ENCODE measurements around the gene NINL.
"Not testable (repeated sequence)": the region's sequence is repeated elsewhere in the genome, so short reads cannot be mapped to it uniquely, and the experiment has no call there.

Gene NINL

DNA sequence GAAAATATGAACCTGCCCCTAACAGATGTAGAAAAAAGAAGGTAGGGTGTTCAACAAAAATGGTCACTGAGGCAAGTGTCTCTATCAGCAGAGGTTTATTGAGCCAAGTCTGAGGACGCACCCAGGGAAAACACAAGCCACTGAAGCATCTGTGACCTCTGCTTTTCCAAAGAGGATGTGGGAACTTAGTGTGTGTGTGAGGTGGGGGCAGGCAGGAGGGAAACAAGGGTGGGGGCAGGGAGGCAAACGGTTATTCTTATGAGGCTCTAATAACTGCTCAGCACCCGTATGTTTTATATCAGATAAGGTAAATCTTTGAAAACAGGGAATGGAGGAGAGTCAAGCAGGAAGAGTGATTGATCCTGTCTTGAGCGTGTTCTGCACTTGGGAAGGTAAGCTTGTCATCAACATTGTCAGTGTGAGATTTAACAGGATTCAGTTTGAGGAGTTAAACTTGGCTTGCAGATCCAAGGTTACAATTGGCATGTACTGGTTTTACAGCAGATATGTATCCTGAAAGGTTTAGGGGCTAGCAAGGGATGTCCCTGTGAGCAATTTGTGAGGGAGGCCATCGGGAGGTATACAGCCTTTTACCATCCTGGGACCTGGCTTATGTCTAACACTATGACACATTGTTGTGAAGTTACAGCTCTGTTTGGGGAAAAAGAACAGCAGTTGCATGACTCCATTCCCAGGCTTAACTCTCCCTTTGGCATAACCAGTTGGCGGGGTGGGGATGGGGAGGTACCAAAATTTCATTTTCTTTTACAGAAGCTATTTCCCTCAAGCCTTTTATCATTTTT, 33.7 kb downstream of the NINL start:
- no peak for DNase-seq

- DNase-seq: not testable (repeated sequence)
Measured at GRCh38 chr20:25550645-25551337, 34.5 kb downstream of the NINL start.

GRCh38 chr20:25549843-25550477, 35.4 kb downstream of the NINL start:
- DNase-seq: no peak

DNA sequence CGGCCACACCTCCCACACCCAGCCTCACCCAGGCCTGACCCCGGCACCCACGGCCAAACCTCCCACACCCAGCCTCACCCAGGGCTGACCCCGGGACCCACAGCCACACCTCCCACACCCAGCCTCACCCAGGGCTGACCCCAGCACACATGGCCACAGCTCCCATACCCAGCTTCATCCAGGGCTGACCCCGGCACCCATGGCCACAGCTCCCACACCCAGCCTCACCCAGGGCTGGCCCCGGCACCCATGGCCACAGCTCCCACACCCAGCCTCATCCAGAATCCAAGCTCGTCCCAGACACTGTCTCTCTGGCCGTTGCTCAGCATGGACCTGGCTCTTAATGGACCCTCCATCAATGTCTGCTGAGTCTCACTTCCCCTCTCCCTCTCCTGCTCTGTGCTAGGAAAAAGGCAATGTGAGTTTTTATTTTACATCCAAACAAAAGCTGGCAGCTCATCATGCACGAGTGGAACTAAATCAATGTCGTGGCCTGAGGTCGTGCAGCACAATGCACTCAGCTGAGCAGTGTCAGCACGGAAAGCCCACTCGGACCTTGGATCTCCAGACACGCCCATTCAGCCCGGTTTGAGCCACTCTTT, 36.1 kb downstream of the NINL start:
- DNase-seq: no peak

DNA sequence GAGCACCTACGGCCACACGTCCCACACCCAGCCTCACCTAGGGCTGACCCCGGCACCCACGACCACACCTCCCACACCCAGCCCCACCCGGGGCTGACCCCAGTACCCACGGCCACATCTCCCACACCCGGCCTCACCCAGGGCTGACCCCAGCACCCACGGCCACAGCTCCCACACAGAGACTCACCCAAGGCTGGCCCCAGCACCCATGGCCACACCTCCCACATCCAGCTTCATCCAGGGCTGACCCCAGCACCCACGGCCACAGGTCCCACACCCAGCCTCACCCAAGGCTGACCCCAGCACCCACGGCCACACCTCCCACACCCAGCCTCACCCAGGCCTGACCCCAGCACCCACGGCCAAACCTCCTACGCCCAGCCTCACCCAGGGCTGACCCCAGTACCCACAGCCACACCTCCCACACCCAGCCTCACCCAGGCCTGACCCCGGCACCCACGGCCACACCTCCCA, 36.7 kb downstream of the NINL start:
- no peak for DNase-seq

DNA sequence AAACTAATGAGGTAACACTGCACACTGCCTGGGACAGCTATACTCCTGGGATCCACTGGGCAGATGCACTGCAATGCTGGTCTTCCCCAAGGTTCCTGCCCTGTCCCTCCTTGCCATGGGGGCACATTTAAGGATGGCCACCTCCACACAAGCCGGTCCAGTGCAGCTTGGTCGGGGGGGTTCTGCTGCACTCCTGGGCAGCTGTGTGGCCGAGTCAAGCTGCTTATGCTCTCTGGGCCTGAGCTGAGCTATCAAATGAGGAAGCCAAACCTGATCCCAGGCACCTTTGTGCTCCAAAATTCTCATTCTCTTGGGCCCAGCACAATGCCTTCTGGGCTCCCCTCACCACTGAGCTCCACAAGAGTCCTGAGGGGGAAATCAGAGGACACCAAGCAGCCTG, 37.3 kb downstream of the NINL start:
- no peak for DNase-seq

DNA sequence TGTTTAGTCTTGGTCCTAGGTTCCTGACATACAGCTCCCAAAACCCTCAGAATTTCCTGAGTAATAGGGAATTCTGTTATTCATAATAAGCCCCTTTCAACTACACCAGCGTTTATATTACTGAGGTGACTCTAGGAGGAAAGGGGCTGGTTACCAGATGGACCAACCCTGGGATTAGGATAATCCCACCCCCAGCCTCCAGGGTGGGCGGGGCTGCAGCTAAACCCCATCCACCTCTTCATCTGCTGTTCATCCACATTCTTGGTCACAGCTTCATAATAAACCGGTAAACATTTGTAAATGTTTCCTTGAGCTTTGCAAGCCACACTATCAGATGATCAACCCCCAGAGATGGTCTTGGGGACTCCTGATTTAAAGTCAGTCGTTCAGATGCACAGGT, 38.3 kb downstream of the NINL start:
- DNase-seq: no peak

DNA sequence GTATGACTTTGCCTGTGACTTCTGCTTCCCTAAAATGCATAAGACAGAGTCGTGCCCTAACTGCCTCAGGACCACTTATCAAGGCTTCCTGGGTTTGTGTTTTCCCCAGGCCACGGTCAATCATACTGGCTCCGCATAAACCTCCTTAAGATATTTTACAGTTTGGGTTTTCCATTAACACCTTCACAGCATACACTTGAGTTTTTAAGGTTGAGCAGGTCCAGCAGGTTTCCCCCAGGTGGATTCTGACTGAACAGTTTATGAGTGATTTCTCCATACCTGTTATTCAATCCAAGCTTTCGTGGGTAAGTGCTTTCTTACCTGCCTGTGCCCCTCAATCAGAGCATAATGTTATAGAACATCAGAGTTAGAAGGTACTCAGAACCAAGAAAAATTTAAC, 39.3 kb downstream of the NINL start:
- no peak for DNase-seq

DNA sequence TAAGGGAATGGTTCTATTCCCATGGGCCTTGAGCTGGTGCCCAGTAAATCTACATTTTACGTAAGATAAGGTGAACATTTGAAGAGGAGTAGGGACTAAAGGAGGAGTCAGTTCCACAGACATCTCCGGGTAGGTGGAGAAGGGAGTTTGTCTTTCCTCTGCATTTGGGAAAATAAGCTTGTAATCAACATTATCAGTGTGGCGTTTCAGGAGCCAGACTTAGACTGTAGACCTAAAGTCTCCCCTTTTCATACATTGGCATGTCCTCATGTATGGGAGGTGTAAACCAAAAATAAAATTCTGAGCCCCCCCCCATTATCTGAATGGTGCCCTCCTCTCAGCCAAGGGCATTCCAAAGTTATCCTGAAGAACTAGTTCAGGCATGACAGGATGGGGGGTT, 40.2 kb downstream of the NINL start:
- no peak for DNase-seq

- DNase-seq: no peak
Measured at GRCh38 chr20:25544734-25545133, 40.6 kb downstream of the NINL start.

- DNase-seq: no peak
Measured at GRCh38 chr20:25544311-25544710, 41.0 kb downstream of the NINL start.

DNA sequence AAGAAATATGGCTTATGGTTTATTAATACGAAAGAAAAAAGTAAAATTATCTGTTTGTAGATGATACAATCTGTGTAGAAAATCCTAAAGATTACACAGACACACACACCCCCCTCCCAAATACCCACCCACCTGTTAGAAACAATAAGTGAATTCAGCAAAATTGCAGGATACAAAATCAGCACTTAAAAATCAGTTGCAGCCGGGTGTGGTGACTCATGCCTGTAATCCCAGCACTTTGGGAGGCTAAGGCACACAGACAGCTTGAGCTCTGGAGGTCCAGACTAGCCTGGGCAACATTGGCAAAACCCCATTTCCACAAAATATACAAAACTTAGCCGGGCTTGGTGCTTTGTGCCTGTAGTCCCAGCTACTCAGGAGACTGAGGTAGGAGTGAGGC, 42.3 kb downstream of the NINL start:
- DNase-seq: no peak

GRCh38 chr20:25541676-25542075, 43.7 kb downstream of the NINL start:
- DNase-seq: no peak

DNA sequence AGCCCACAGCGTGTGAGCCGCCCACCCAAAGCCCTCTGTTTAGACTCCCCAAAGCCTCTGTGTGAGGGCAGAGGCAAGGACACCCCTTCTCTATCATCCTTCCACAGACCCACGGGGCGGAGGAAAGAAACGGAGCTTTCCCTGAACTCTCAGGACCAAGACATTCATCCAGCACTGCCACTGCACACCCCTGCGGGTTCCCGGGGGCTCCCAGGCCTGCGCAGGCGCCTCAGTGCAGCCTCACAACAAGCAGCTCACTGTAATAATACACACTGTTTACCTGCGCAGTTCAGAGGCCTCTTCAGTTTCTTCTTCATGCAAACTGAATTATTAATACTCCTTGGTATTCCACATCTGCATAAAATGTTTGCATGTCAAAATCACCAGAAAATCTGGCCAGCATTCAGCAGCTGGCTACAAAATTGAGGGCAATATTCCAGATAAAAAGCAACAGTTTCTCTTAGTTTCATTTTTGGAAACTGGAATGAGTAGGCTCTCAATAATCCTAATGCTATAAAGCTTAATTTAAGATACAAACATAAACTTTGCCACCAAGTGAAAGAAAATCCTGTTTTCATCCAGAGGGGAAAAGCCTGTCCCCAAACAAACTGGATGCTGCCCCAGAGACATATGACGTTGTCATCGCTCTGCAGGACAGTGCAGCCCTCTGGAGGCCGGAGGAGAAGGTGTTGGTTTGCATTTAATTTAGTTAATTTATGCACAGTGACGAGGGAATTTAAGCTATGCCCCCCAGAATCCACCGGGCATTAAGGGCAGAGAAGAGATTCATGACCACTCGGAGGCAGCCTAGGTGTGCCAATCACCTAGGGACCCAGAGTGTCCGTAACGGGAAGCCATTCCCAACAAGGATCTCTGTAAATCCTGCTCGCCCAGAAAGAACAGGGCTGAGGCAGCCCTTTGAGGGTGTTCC, 45.3 kb downstream of the NINL start:
- DNase-seq: peak; percentile 31 to 67

DNA sequence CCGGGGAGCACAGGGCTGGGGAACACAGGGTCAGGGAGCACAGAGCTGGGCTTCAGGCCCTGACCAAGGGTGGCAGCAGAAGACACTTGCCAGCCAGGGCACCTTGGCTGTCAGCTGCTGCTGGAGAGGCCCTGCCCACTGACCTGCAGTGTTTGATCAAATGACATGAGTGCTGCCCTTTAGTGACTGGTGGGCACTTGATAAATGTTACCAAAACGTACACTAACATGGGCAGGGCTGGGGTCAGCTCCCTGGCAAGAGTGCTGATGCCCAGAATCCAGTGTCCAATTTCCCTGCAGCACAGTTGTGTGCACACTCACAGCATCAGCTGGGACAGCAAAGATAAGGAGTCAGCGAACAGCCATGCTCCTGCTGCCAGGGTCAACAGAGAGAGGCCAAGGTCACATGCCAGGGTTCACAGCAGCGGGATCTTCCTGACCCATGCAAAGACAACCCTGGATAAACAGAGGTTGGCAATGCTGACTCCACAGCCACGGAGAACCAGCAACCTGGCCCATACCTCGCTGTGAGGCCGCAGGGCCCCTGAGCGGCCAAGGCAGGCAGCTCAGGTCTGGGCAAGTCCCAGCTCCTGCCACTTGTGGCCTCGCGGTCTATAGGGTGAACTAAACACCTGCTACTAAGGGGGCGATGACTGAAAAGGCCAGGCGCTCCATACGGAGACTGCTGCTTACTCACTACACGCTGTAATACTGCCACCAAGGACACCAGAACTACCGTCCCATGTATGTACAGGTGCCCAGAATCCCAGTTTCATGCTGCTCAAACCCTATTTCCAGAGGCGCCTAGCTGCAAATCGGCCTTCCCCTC, 46.3 kb downstream of the NINL start:
- DNase-seq: no peak

- no peak for DNase-seq
Measured at GRCh38 chr20:25537890-25538289, 47.4 kb downstream of the NINL start.

GRCh38 chr20:25535762-25536161, 49.6 kb downstream of the NINL start:
- no peak for DNase-seq

DNA sequence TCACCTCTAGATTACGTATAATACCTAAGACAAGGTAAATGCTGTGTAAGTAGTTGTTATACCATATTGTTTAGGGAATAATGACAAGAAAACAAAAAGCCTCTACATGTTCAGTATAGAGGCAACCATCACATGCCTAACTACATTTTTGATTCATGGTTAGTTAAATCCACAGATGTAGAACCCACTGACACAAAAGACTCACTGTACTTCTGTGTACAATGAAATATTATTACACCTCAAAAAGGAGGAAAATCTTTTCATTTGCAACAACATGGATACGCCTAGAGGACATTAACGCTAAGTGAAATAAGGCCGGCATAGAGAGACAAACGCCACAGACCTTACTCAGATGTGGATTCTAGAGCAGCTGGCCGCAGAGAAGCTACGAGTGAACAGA, 50.5 kb downstream of the NINL start:
- DNase-seq: no peak

- DNase-seq: no peak
Measured at GRCh38 chr20:25533920-25534700, 51.2 kb downstream of the NINL start.

GRCh38 chr20:25532971-25533391, 52.4 kb downstream of the NINL start:
- DNase-seq: peak in 1 of 2 donors; percentile 62

All from hippocampal formation (tissue), 2 donors.